ENCODE data around the gene PIEZO1.

PIEZO1 gene

DNA sequence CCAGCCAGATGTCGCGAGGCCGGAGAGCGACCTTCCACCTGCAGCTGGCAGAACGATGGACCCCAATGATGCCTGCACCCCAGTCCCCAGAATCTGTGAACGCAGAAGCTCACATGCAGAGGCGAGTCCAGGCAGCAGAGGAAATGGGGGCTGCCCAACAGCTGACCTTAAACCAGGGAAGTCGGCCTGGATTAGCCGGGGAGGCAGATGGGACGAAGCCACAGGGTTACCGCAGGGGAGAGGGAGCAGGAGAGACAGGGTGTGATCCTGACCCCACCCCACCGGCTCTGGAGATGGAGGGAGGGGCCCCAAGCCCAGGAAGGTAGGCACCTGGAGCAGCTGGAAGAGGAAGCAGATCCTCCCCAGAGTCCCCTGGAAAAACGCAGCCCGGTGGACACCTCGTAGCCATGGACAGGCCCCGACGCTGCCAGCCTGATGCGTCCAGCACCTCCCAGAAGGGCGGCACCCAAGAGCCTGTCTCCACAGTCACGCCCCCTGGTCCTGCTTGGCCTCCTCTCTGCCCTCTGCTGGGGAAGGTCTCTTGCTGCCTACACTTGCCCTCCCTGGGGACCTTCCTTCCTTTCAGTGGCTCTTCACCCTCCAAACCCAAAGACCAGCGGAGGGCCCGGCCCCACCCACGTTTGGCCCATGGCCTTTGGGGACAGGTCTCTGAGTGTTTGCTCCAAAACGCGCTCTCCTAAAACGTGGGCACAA lies 37.3 kb downstream of the PIEZO1 start:
- no peak for DNase-seq

DNA sequence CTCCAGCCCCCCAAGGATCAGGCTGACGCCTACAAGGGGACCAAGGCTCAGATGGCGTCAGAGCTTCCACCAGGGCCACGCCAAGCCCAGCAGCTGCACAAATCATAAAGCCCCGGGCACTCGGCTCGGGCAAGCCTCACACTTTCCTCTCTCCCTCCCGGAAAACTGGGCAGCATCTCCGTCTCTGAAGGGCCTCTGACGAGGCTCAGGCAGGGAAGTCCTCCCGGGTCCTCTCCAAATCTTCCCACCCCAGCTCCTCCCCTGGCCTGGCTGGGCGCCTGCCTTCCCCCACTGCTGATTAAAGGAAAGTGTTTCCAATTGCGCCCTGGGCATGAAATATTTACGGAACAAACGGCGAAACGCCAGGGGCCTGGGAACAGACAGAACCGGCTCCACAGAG lies 38.5 kb downstream of the PIEZO1 start:
- peak; percentile 92 for DNase-seq

DNA sequence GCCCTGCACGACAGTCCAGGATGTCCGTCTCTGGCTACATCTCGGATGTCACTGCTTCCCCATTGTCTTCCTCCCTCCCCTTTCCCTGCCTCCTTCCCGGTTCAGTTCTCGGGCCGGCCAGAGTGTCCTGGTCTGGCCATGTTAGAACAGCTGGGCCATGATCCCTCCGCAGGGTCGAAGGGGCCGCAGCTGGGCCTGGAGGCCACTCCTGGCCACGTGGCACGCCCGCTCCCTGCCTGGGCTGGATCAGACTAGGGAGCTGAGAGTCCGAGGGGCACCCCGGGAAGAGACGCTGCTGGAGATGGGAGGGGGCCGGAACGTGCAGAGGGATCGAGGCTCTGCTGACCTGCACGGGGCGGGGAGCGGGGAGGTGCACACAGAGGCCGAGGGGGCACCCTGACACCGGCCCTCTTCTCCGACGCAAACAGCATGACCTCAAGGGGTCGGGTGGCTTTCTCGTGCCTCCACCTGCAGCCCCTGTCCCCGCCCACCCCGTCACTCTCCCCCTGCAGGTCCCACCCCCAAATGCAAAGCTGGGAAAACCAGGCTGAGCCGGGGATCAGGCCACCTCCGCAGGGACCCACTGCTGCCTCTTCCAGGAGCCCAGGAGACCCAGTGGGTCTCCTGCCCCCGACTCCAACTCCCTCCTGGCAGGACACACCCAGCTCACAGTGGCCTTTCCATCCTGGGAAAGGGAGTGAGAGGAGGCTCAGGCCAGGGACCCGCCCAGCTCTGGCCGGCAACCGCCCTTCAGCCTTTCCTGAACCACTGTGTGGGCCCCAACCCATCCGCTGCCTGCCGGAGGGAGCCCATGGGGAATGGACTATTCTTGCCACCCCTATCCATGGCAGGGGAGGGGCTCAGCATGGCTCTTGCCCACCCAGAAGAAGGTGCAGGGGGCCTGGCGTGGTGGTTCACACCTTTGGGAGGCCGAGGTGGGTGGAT lies 40.2 kb downstream of the PIEZO1 start:
- no peak for DNase-seq

DNA sequence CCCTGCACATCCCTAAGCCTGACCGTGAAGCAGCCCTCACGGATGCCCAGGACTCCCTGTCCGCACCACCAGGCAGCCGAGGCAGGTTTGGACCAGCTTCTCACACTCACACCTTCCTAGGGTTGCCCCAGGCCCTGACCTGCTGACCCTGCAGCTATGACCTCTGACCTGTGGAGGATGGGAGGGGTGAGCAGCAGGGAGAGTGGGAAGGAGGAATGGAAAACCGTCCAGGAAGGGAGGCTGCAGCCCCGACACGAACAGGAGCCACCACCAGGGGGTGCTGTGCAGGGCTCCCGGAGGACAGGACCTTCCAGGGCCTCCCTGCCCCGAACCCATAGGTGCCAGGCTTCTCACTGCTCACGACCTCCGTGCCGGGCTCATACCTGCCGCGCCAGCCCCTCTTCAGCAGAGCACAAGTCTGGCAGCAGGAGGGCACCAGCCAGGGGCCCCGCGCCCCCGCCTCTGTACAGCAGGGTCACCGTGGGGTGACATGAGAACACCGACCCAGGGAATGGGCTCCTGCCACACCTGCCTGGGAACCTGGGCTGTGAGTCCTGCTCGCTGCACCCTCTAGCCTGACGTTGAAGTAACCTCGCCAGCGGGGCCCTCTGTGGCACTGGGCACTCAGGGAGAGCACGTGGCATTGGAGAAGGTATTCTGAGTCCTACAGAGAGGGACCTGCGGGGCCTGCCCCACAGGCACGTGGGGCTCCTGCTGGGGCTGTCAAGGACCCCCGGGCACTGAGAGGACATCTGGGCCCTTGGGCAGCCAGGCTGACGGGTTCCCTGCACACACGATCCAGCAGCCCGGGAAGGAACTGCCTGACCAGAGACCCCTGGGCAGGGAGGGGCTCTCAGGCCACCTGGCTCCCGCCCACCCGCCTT lies 41.1 kb downstream of the PIEZO1 start:
- peak; percentile 75 for DNase-seq

DNA sequence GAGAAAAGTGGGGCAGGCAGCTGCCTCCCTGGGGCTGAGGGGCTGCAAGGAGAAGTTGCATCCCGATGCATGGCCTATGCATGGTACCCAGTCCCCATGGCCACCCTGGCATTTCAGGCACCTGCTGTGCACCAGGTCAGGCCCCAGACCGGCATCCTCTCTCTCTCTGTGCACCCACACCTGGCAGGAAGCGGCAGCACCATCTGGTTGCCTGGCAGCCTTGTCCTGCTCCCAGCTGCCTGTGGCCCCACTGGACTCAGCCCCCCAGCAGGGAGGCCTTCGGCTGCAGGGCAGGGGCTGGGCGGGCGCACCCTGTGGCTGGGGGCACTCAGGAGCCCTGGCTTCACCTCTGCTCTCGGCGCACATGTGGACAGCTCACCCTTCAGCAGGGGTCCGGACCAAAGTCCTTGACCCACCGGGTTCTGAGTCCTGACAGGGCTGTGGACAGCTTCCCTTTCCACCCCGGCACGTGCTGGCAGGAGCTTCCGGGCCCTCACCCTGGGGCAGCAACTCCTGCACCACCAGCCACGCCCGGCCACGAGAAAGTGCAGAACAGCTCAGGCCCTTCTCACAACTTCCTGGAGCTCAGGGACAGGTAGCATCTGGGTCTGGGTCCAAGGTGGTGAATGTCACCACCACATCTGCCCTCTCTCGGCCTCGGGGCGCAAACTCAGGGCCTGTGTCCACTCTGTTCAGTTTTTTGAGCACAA lies 42.0 kb downstream of the PIEZO1 start:
- no peak for DNase-seq

DNA sequence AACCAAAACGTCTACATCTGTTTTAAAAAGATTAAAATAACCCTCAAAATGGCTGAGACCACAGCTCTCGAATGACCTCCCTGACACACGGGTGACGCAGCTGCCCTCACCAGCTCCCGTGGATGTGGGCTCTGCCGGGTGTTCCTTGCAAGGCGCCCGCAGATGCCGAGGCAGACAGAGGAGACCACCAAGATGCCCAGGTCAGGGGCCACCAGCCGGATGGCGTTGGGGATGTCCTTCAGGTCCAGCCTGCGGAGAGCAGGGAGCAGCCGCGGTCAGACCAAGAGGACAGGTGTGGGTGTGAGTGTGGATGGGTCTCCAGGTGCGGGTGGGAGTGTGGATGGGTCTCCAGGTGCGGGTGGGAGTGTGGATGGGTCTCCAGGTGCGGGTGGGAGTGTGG lies 43.7 kb downstream of the PIEZO1 start:
- DNase-seq = no peak

DNA sequence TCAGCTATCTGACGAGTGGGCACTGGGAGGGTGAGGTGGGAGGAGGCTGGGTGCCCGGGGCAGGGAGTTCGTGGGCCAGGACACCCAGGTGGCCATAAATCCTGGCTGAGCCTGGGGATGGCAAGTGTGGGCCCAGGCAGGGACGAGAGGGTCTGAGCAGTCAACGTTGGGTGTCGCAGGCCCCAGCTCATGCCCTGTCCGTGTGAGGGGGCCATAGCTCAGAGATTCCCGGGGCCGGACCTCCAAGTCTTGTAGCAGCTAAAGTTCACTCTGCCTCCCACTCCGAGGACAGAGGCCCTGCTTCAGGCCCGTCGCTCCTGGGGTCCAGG lies 44.3 kb downstream of the PIEZO1 start:
- no peak for DNase-seq

DNA sequence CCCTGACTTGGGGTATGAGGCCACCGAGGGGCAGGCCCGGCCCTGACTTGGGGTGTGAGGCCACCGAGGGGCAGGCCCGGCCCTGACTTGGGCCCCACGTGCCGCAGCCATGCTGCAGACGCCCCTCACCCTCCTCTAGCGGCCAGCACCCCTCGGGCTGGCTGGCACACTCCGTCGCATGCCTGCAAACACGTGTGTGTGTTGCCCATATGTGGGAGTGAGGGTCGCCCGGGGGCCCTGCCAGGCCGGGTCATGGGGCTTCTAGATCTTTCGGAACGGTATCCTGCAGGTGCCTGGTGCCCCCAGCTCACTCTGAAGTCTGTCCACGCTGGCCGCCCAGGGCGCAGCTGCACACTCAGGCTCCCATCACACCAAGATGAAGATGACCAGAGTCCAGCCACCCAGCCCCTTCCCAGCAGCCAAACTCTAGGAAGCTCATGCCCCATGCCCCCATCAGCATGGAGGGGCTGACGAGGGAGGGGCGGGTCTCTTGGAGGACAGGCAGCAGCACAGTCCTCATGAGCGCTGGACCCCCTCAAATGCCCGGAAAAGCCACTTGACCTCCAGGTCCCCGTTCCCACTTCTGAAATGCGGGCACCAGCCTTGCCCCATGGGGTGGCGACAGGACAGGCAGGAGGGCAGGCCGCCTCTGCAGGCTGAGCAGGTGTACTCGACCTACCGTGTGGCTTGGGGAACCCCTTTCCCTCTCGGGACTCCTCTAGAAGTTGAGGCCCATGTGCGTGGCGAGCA lies 44.9 kb downstream of the PIEZO1 start:
- DNase-seq = no peak

DNA sequence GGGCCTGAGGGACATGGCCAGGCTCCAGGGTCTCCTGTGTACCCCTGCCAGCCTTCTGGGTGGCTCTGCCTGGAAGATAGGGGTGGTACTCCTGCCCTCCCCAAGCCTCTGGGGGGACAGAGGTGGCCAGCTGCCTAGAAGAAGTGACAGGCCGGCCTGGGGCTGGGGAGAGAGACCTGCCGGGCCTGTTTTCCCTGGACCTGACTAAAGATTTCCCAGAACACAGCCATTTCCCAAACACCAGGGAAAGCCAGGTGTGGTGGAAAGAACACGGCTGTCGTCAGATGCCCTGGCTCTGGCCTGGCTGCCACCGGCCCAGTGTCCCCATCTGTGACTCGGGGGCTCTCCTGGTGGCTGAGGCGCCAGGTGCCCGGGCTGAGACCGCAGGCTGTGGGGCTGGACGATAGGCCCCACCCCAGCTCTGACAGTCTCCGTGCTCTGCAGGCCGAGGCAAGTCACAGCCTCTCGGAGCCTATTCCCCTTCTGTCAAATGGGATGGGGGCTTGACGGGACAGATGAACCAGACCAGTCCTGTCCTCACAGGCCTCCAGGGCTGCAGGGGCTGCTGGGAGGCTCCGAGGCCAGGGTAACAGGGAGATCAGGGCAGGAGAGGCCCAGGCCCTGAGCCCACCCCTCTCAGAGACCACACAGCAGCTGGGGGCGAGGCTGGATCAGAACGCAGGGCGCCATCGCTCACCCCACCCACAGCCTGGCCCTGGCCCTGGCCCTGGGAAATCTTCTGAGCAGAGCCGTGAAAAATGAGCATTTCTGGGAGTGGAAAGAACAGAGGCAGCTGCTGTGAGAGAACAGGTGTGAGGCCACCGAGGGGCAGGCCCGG lies 45.7 kb downstream of the PIEZO1 start:
- DNase-seq = peak; percentile 60

DNA sequence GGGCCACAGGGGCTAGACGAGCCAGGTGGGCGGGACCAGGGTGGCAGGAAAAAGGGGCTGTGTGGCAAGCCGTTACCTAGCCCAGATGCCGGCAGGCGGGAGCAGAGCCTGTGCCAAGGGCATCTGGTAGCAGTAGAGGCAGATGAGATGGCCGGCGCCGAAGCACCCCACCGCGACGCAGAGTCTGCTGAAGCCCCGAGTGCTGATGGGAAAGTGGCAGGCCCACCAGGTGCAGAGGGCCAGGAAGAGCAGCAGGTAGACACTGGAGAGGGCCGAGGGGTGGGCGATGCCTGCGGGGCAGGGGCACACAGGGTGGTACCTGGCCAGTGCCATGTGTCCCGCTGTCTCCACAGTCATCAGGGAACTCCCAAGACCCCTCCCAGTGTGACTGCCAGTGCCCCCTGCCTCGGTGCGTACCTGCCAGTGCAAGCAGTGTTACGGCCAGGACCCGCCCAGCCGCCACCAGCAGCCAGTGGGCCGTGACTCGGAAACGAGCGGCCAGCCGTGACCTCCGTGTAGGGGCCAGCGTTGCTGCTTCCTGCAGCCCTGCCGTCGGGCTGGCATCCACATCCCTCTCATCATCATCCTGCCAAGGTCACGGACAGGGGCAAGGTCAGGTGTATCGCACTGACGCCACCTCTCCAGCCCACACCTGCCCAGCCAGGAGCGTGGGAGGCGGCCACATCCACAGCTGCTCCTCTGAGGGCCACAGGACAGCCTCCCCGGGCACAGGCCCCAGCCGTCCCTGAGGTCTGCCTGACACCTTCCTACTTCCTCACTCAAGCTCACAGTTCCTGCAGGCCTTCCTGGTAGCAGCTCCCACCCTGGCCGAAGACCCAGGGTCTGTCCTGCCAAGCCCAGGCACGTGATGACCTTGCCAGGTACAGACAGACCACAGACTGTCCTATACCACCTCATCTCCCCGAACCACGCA lies 46.6 kb downstream of the PIEZO1 start:
- no peak for DNase-seq

DNA sequence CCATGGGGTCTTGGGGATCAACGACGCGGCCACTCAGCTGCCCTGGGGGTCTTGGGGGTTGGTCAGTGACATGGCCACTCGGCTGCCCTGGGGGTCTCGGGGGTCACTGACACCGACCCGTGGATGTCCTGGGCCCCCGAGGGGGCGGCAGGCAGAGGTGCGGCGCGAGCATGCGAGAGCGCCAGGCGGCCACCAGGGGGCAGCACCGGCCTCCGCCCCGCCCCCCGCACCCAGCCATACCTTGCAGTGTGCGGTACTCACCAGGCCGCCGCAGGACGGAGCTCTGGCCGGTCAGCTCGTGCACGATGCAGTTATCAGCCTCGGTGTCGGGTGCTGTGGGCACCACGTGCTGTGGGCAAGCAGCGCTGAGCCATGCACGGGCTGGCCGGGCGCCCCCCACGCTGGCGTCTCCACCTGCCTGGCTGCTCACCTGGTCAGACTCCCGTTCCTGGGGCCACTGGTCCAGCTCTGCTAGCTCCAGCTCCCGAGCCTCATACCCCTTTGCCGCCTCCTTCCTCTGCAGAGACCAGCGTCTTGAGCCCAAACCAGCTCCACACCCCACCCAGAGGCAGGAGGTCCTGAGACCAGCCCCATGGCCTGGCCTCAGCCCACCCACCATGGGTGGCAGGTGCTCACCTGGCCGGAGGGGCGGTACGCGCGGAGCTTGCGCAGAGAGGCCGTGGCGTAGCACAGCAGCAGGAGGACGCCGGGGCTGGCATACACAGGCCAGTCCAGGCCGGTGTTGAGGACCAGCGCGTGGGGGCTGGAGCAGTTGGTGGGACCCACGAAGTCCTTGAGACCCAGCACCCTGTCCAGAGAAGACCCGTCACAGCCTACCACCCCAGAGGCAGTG lies 47.5 kb downstream of the PIEZO1 start:
- DNase-seq = peak; percentile 85

DNA sequence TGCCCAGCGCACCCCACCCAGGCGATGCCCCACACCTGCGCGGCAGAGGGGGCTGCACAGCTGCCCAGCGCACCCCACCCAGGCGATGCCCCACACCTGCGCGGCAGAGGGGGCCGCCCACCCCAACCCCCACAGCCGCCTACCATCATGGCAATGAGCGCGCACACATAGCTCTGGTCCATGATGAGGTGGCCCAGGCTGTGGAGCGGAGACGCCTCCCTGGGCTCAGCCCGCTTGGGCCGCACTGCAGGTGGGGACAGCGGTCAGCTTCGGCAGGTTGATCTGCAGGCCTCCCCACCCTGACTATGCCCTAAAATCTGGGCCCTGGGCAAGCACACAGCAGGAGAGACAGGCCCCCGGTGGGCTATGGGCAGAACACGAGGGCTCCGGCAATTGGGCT lies 48.5 kb downstream of the PIEZO1 start:
- no peak for DNase-seq

DNA sequence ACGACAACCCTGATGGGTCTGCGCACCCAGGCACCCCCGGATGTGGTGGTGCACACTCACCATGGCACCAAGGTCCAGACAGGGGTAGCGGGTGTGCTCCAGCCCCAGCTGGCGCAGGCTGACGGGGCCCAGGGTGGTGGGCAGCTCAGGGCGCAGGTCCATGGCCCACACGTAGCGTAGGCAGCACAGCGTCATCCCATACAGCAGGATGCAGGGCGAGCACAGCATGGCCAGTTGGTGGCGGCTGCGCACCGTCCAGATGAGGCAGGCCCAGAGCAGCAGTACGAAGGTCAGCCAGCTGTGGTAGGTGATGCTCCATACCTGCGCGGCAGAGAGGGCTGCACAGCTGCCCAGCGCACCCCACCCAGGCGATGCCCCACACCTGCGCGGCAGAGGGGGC lies 48.9 kb downstream of the PIEZO1 start:
- no peak for DNase-seq

DNA sequence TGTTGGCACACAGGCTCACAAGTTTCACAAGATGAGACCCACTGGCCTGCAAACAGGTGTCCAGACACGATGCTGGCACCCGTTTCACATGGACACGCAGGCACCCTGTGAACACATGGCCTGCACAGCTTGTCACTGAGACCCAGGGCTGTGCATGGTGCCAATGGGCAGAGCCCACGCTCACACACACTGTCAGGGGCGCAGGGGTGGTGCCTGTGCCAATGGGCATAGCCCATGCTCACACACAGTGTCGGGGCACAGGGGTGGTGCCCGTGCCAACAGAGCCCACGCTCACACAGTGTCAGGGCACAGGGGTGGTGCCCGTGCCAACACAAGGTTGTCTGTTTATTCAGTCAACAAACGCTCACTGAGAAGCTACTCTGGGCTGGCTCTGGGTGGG lies 49.4 kb downstream of the PIEZO1 start:
- DNase-seq = no peak

DNA sequence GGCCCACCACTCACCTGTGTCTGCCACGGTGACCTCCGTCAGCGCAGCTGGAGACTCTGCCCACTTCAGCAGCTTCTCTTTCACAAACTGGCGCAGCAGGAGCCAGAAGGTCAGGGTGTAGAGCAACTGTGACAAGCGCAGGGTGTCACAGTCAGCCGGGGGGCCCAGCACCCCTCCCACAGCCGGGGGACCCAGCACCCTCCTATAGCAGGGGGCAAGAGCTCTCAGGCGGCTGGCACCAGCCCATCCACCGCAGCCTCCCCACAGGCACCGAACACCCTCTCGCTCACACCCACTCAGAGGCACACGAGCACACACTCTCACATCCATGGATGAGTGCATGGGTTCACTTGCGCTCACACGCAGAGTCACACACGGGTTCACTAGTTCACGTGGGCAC lies 49.9 kb downstream of the PIEZO1 start:
- no peak for DNase-seq

DNA sequence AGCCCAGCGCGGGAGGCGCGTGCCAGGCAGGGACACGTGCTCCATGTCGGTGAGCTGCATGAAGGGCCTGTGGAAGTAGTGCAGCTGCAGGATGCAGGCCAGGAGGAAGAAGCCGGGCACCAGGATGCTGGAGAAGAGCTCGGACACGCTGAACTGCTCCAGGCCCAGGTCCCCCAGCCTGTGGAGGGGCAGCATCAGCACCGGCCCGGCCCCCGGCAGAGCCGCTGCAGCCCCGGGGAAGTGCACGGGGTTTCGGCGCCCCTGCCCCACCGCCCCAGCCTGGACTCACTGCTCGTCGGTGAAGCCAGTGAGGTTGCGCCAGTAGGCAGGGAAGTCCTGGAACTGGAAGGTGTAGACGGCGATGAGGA lies 50.7 kb downstream of the PIEZO1 start:
- no peak for DNase-seq

DNA sequence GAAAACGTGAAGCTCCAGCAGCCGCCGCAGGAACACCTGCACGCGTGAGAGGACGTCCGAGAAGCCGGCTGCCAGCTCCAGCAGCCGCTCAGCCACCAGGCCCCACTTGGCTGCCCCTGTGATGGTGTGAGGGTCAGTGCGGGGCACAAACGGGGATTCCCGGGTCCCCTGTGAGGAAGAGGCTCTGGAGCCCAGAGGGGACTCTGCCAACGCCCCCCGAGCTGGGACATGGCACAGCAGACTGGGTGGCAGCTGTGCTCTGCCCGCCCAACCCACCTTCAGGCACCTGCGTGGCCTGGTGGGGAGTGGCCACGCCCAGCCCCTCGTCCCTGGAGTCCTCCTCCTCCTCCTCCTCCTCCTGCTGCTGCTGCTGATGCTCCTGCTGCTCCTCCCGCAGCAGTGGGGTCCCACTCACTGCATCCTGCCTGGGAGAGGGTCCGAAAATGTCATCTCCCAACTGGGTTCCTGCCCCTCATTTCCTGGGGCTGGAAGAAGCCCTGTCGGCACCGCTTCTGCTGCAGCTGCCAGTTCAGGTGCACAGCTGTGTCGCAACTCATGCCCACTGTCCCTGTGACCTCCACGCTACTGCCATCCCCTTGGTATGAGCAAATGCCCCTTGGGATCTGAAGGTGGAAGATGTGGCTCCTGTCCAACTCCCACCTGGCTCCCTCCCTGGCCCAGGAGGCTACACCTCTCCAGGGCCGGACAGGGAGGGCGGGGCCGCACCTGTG lies 51.2 kb downstream of the PIEZO1 start:
- DNase-seq = no peak

DNA sequence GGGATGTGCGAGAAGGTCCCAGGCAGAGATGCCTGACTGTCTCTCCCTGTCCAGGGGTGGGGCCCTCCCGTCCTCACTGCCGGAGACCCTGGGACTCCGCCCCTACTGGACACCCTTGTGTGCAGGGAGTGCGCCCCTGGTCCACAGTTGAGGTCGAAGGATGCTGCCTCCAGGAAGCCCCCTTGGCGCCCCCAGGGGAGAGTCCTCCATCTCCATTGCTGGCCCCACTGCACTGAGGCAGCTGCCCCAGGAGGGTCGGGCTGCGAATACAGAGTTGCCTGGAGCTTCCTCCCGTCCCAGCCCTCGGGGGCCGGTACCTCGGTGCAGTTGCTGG lies 52.1 kb downstream of the PIEZO1 start:
- DNase-seq = no peak
